GM12872 (cell line): Measurements from ENCODE around the gene SLC8B1.

ENCODE experiments used
- CTCF ChIP-seq: IDR thresholded peaks from 3 replicates; pipeline ENCODE4 v1.5.1; 2011; ENCODE audit warnings: low read depth, mild to moderate bottlenecking, low read length, moderate library complexity; ENCODE audit not compliant: insufficient read depth

Gene SLC8B1

GRCh38 chr12:113284751-113285150, 50.2 kb downstream of the SLC8B1 start:
- TF ChIP-seq CTCF, result no peak

- TF ChIP-seq CTCF, result no peak
These were observed 56.3 kb downstream of the SLC8B1 start for GRCh38 chr12:113278633-113279032.

- no peak for TF ChIP-seq CTCF
These were observed 56.8 kb downstream of the SLC8B1 start for GRCh38 chr12:113278141-113278540.

- TF ChIP-seq CTCF, result no peak
These were observed 57.4 kb downstream of the SLC8B1 start for GRCh38 chr12:113277511-113277910.

- no peak for TF ChIP-seq CTCF
These were observed 57.9 kb downstream of the SLC8B1 start for GRCh38 chr12:113276946-113277500.

- TF ChIP-seq CTCF, result no peak
These were observed 58.6 kb downstream of the SLC8B1 start for GRCh38 chr12:113276306-113276705.

- TF ChIP-seq CTCF, result no peak
These were observed 60.1 kb downstream of the SLC8B1 start for GRCh38 chr12:113274848-113275247.

GRCh38 chr12:113273053-113273725, 61.7 kb downstream of the SLC8B1 start:
- no peak for TF ChIP-seq CTCF
